Uterus (tissue), 2 donors: ENCODE results near the gene BLACAT1.

Experiments
- CTCF ChIP-seq, 4 experiments: fragments of 200-600 bp in 2 of 4; fragments of 450-650 bp in 2 of 4; sonication (generic) in 2 of 4; IDR thresholded peaks; one replicate each; pipeline ENCODE4 v1.5.1; 2016 to 2019; ENCODE audit warnings: antibody characterized with exemption in 4 of 4, mild to moderate bottlenecking in 2 of 4, moderate library complexity in 1 of 4
- POLR2A ChIP-seq, 2 donors: fragments of 450-650 bp; IDR thresholded peaks; one replicate each; pipeline ENCODE4 v1.6.1; 2016; ENCODE audit warnings: antibody characterized with exemption in 2 of 2, mild to moderate bottlenecking in 1 of 2, moderate library complexity in 1 of 2

DNA sequence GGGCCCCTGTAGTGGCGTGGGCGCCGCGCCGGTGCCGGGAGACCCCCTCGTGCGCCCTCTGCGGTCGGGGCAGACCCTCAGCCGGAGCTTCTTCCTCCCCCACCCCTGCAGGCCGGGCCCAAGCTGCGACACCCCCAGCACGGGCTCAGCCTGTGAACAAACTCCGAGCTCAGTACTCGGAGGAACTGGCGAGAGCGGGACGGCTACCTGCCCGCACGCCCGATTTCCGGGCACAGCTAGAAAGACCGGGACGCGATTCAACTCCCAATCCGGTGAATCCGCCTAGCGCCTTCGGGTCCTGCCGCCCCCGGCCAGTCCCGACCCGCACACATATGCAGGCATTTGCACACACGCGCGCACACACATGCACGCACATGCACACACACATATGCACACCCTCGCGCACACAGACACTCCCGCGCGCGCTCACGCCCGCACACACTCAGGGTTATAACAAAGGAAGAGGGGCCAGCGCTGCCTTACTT, 580 bp upstream of the BLACAT1 start:
- no peak for TF ChIP-seq CTCF (IDR thresholded peaks at IDR 0.05)
- no peak for TF ChIP-seq POLR2A (IDR thresholded peaks at IDR 0.05)
